Parathyroid adenoma (tissue), 2 donors: ENCODE data around the gene SYCP1.

ENCODE experiments used
- H2AFZ ChIP-seq: fragments of 300-600 bp; sonication (generic); one replicate; pipeline ENCODE4 v1.7.0; 2017; ENCODE audit warnings: antibody characterized with exemption, mild to moderate bottlenecking
- H3K27ac ChIP-seq: fragments of 300-600 bp; sonication (generic); one replicate; pipeline ENCODE4 v1.7.0; 2017
- H3K27me3 ChIP-seq: fragments of 300-600 bp; sonication (generic); one replicate; pipeline ENCODE4 v1.7.0; 2017; ENCODE audit warnings: low read length; ENCODE audit not compliant: control insufficient read depth, insufficient read depth
- H3K36me3 ChIP-seq: fragments of 300-600 bp; sonication (generic); one replicate; pipeline ENCODE4 v1.7.0; 2017; ENCODE audit warnings: low read length; ENCODE audit not compliant: control insufficient read depth, insufficient read depth
- H3K4me1 ChIP-seq: fragments of 300-600 bp; sonication (generic); one replicate; pipeline ENCODE4 v1.7.0; 2017; ENCODE audit warnings: control low read depth
- H3K4me2 ChIP-seq: fragments of 300-600 bp; sonication (generic); one replicate; pipeline ENCODE4 v1.7.0; 2017; ENCODE audit warnings: low read length
- H3K4me3 ChIP-seq: fragments of 300-600 bp; sonication (generic); one replicate; pipeline ENCODE4 v1.7.0; 2017; ENCODE audit warnings: low read depth, low read length
- H3K79me2 ChIP-seq: fragments of 300-600 bp; sonication (generic); one replicate; pipeline ENCODE4 v1.7.0; 2017; ENCODE audit warnings: control low read depth
- H3K9ac ChIP-seq: fragments of 300-600 bp; sonication (generic); one replicate; pipeline ENCODE4 v1.7.0; 2017; ENCODE audit warnings: mild to moderate bottlenecking
- H3K9me3 ChIP-seq: fragments of 300-600 bp; sonication (generic); one replicate; pipeline ENCODE4 v1.7.0; 2017; ENCODE audit warnings: low read length; ENCODE audit not compliant: control insufficient read depth
- CTCF ChIP-seq: fragments of 300-600 bp; sonication (generic); IDR thresholded peaks from one replicate; pipeline ENCODE4 v1.7.0; 2017; ENCODE audit warnings: antibody characterized with exemption, mild to moderate bottlenecking
- donor health status: primary hyperparathyroidism.

SYCP1 gene

DNA sequence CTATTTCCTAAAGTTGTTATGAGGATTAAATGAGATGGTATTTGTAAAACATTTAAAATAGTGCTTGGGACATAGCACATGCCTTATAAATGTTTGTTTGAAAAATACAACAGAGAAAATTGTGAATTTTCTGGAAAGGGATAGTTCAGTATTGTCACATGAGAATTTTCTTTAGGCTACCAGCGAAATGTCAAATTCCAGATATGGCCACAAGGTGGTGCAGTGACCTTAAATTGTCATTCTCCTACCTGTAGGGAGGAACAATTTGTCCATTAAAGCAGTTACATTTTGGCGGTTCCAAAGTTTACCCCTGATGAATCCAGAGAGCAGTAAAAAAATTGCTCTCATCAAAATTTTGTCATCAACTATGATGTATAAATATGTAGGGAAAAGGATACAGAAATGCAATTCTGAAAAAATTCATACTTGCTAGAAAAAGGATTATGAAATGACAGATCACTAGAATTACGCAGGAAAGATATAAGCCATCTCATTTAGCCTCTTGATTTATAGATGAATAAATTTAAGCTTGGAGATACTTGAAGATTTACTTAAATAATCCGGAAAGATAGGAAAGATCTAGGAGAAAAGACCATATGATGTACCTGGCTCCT, 124.7 kb downstream of the SYCP1 start:
- Histone ChIP-seq H3K9me3 (no peaks in the 10 kb centered on the region), H3K9ac (no peak overlapping the region), H3K4me2 (no peak overlapping the region), H2AFZ (no peak overlapping the region), H3K79me2 (no peaks in the 10 kb centered on the region), H3K4me3 (no peak overlapping the region), H3K4me1 (no peaks in the 10 kb centered on the region), H3K27me3 (no peaks in the 10 kb centered on the region), H3K36me3 (no peaks in the 10 kb centered on the region), H3K27ac (no peak overlapping the region)
- peak; percentile 56 for TF ChIP-seq CTCF

GRCh38 chr1:114982251-114982650, 127.6 kb downstream of the SYCP1 start:
- no peak for TF ChIP-seq CTCF
- no peak overlapping the region for H3K4me3 ChIP-seq

DNA sequence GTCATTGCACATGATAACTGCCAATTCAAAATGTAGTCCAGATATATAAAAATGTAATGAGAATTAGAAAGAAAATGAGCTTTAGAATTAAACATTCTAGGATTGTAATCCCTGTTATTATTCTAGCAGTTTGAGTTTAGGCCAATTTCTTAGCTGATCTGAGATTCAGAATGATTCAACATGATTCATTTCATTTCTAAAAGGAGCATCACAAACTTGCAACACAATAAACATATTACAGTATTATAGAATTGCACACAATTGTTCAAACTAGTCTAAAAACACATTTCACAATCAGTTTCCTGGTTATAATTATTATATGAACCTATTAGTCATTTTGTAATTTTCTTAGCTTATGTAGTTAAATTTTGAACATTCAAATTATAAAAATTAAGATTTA, 131.6 kb downstream of the SYCP1 start:
- Histone ChIP-seq H3K9ac (no peak overlapping the region), H3K4me2 (no peak overlapping the region), H3K4me1 (no peaks in the 10 kb centered on the region), H3K36me3 (no peaks in the 10 kb centered on the region), H3K79me2 (no peaks in the 10 kb centered on the region), H2AFZ (no peak overlapping the region), H3K27me3 (no peaks in the 10 kb centered on the region), H3K4me3 (no peak overlapping the region), H3K9me3 (no peaks in the 10 kb centered on the region), H3K27ac (no peak overlapping the region)
- no peak for TF ChIP-seq CTCF

More at GRCh38 chr1:114982251-114982650, 127.6 kb downstream of the SYCP1 start:
- Histone ChIP-seq H3K27me3 (no peaks in the 10 kb centered on the region), H3K4me1 (no peaks in the 10 kb centered on the region), H3K9me3 (no peaks in the 10 kb centered on the region), H2AFZ (no peak overlapping the region), H3K27ac (no peak overlapping the region), H3K79me2 (no peaks in the 10 kb centered on the region), H3K36me3 (no peaks in the 10 kb centered on the region), H3K4me2 (no peak overlapping the region), H3K9ac (no peak overlapping the region)

DNA sequence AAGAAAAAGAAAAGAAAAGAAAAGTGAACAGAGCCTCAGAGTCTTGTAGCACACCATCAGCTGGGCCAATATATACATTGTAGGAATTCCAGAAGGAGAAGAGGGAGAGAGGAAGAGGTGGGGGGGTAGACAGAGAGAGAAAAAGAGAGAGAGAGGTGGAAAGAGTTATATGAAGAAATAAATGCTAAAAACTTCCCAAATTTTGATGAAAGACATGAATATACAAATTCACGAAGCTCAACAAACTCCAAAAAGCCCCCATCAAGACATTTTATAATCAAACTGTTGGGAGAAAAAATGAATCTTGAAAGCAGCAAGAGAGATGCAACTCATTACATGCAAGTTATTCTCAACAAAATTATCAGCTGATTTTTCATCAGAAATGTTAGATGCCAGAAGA, 133.4 kb downstream of the SYCP1 start:
- H3K4me3 ChIP-seq, result no peak overlapping the region

More for the DNA sequence above, 133.4 kb downstream of the SYCP1 start:
- no peak for TF ChIP-seq CTCF
- no peak overlapping the region for H3K27ac ChIP-seq
- H2AFZ ChIP-seq, result no peak overlapping the region
- no peaks in the 10 kb centered on the region for H3K4me1 ChIP-seq
- no peaks in the 10 kb centered on the region for H3K36me3 ChIP-seq
- H3K9me3 ChIP-seq, result no peaks in the 10 kb centered on the region
- H3K9ac ChIP-seq, result no peak overlapping the region
- no peaks in the 10 kb centered on the region for H3K79me2 ChIP-seq
- H3K4me2 ChIP-seq, result no peak overlapping the region
- H3K27me3 ChIP-seq, result no peaks in the 10 kb centered on the region
